Spleen (tissue), 11 donors: ENCODE data around the gene GJC1. TPM values are rescaled to one million over a fixed set of nuclear protein-coding genes. Genes with fewer than 3 reads are reported as not detected.
"Not testable (repeated sequence)": the region's sequence is repeated elsewhere in the genome, so short reads cannot be mapped to it uniquely, and the experiment has no call there.

Experiments used
- DNase-seq: peaks from one replicate; pipeline ENCODE4 v3.0.0-alpha.2; 2020
- H3K27ac ChIP-seq, 8 donors: fragments of 200-600 bp; sonication (generic) in 7 of 8; 1 replicate in 4 of 8; 2 replicates in 4 of 8; pipeline versions ENCODE4 v1.5.0 to v1.8.0; 2016 to 2021; ENCODE audit warnings: inconsistent platforms in 4 of 8, mild to moderate bottlenecking in 4 of 8, moderate library complexity in 1 of 8
- H3K27me3 ChIP-seq, 7 donors: fragments of 200-600 bp; sonication (generic) in 6 of 7; replicated peaks in 1 of 7; 1 replicate in 4 of 7; 2 replicates in 3 of 7; pipeline versions ENCODE4 v1.5.0 to v1.8.0; 2016 to 2021; ENCODE audit warnings: inconsistent platforms in 3 of 7, mild to moderate bottlenecking in 1 of 7
- H3K36me3 ChIP-seq, 6 donors: fragments of 200-600 bp; sonication (generic) in 5 of 6; 1 replicate in 4 of 6; 2 replicates in 2 of 6; pipeline versions ENCODE4 v1.5.0 to v1.8.0; 2016 to 2021; ENCODE audit warnings: inconsistent platforms in 2 of 6
- H3K4me1 ChIP-seq, 6 donors: fragments of 200-600 bp; sonication (generic) in 5 of 6; 1 replicate in 3 of 6; 2 replicates in 3 of 6; pipeline versions ENCODE4 v1.5.0 to v1.8.0; 2016 to 2021; ENCODE audit warnings: inconsistent platforms in 3 of 6
- H3K4me3 ChIP-seq, 8 donors: fragments of 200-600 bp; sonication (generic) in 7 of 8; 1 replicate in 4 of 8; 2 replicates in 4 of 8; pipeline versions ENCODE4 v1.5.0 to v1.8.0; 2016 to 2021; ENCODE audit warnings: inconsistent platforms in 4 of 8, mild to moderate bottlenecking in 4 of 8, moderate library complexity in 2 of 8
- H3K9me3 ChIP-seq, 8 donors: fragments of 200-600 bp; sonication (generic) in 7 of 8; 1 replicate in 4 of 8; 2 replicates in 4 of 8; pipeline versions ENCODE4 v1.5.0 to v1.8.0; 2016 to 2021; ENCODE audit warnings: inconsistent platforms in 4 of 8
- POLR2A ChIP-seq, 3 donors: fragments of 450-650 bp; IDR thresholded peaks; one replicate each; pipeline ENCODE4 v1.5.1; 2017; ENCODE audit warnings: antibody characterized with exemption in 3 of 3, mild to moderate bottlenecking in 1 of 3
- POLR2AphosphoS5 ChIP-seq, 3 donors: sonication (generic); formaldehyde crosslinking; IDR thresholded peaks; one replicate each; pipeline ENCODE4 v1.5.1; 2017; ENCODE audit warnings: antibody characterized with exemption in 3 of 3
- WGBS, 5 donors: extraction: QIAGEN DNeasy Blood & Tissue Kit in 3 of 5; methylation state at CpG; one replicate each; pipeline versions ENCODE4 v1.1.5 to v1.1.7; 2013 to 2018; 5-methylcytosine and 5-hydroxymethylcytosine counted together
- intact Hi-C: fragments of 100-400 bp; cut with DNase I; formaldehyde crosslinking; loops from one replicate; pipeline ENCODE4 v1.15.0; 2023; ENCODE audit warnings: low total_unique reads
- polyA plus RNA-seq, 3 donors: library from polyadenylated mRNA; stranded (reverse); fragments of 200-250 nt; gene quantifications; one replicate each; pipeline ENCODE4 v1.2.1, GENCODE V29; 2013
- total RNA-seq, 7 donors: library from RNA; depleted of rRNA in 3 of 7; stranded (reverse); fragments of >200 nt in 3 of 7; fragmentation: NEBNext Ultra II Directional in 4 of 7; extraction: Animal tissue kit (Norgen Biotek cat#: 25700) in 4 of 7; gene quantifications; one replicate each; pipeline versions ENCODE4 v1.1.0 to v1.2.1, GENCODE V29; 2016 to 2021
- TF ChIP-seq, protein P1 (sequence below), 11 experiments: fragments of 200-600 bp in 7 of 11; fragments of 450-650 bp in 4 of 11; sonication (generic) in 4 of 11; IDR thresholded peaks in 8 of 11; conservative IDR thresholded peaks in 3 of 11; 1 replicate in 7 of 11; 2 replicates in 4 of 11; pipeline versions ENCODE4 v1.4.0 to v1.8.0; 2016 to 2021; ENCODE audit warnings: antibody characterized with exemption in 11 of 11, inconsistent platforms in 4 of 11, mild to moderate bottlenecking in 1 of 11
- donor health status: healthy with polysubstance abuse.
- donor health status: DM: no; HTN: no; CAD: no; lungs with moderate emphysema.
- donor health status: DM: no; HTN: no; CAD: no.
- donor health status: Bipolar disorder and iron deficiency.
- donor health status: healthy.
- donor health status: DM: no; HTN: no; CAD: no.
- donor health status: DM: yes; HTN: yes; CAD: no.

Gene GJC1
- total and polyA plus RNA-seq, 10 donors: 0.41 to 1.8 (median 0.83) TPM

DNA sequence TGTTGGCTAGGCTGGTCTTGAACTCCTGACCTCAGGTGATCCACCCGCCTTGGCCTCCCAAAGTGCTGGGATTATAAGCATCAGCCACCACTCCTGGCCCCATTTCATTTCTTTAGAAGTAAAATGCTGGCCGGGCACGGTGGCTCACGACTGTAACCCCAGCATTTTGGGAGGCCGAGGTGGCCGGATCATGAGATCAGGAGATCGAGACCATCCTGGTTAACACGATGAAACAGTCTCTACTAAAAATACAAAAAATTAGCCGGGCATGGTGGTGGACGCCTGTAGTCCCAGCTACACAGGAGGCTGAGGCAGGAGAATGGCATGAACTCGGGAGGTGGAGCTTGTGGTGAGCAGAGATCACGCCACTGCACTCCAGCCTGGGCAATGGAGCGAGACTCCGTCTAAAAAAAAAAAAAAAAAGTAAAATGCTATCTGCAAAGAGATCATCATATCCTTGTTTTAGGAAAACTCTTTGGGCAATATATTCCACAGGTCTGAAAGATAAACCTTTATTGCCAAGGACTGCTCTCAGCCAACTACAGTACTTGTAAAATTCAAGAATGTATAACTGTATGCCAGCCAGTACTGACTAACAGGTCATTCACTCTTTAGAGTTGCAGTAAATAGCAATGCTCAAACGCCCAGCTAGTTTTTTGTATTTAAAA lies 3.8 kb downstream of the GJC1 start:
- Histone ChIP-seq H3K9me3 (no peaks in the 10 kb centered on the region), H3K4me3 (no peak overlapping the region), H3K27me3 (peaks cover 6 to 99% (median 69%) of the 10 kb centered on the region in 7 donors), H3K36me3 (no peaks in the 10 kb centered on the region), H3K27ac (no peak overlapping the region), H3K4me1 (peaks cover 6 to 26% (median 22%) of the 10 kb centered on the region in 6 donors)
- peak; percentile 13 for DNase-seq
- TF ChIP-seq POLR2A (IDR thresholded peaks at IDR 0.05) (no peak), POLR2AphosphoS5 (IDR thresholded peaks at IDR 0.05) (no peak)
- TF ChIP-seq, protein P1, sequence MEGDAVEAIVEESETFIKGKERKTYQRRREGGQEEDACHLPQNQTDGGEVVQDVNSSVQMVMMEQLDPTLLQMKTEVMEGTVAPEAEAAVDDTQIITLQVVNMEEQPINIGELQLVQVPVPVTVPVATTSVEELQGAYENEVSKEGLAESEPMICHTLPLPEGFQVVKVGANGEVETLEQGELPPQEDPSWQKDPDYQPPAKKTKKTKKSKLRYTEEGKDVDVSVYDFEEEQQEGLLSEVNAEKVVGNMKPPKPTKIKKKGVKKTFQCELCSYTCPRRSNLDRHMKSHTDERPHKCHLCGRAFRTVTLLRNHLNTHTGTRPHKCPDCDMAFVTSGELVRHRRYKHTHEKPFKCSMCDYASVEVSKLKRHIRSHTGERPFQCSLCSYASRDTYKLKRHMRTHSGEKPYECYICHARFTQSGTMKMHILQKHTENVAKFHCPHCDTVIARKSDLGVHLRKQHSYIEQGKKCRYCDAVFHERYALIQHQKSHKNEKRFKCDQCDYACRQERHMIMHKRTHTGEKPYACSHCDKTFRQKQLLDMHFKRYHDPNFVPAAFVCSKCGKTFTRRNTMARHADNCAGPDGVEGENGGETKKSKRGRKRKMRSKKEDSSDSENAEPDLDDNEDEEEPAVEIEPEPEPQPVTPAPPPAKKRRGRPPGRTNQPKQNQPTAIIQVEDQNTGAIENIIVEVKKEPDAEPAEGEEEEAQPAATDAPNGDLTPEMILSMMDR (IDR thresholded peaks at IDR 0.05 in 8 of 11, conservative IDR thresholded peaks at IDR 0.05 in 3 of 11): no peak
- 87 to 91% (median 88%) methylated on average over 15 of the region's 15 CpGs for WGBS, 5 donors
- intact Hi-C loops: no loop called here

DNA sequence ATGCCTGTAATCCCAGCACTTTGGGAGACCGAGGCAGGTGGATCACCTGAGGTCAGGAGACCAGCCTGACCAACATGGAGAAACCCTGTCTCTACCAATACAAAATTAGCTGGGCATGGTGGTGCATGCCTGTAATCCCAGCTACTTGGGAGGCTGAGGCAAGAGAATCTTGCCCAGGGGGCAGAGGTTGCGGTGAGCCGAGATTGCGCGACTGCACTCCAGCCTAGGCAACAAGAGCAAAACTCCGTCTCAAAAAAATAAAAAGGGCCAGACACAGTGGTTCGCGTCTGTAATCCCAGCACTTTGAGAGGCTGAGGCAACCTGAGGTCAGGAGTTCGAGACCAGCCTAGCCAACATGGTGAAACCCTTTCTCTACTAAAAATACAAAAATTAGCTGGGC lies 4.9 kb downstream of the GJC1 start:
- DNase-seq: peak; percentile 9
- WGBS, 5 donors: 93 to 99% (median 95%) methylated on average over 9 of the region's 9 CpGs
- intact Hi-C loops, H3K27ac ChIP-seq, H3K4me3 ChIP-seq, H3K36me3 ChIP-seq, H3K9me3 ChIP-seq: not testable (repeated sequence)
- Histone ChIP-seq H3K4me1 (peaks cover 6 to 18% (median 15%) of the 10 kb centered on the region in 6 donors), H3K27me3 (peaks cover 3 to 97% (median 58%) of the 10 kb centered on the region in 7 donors)

DNA sequence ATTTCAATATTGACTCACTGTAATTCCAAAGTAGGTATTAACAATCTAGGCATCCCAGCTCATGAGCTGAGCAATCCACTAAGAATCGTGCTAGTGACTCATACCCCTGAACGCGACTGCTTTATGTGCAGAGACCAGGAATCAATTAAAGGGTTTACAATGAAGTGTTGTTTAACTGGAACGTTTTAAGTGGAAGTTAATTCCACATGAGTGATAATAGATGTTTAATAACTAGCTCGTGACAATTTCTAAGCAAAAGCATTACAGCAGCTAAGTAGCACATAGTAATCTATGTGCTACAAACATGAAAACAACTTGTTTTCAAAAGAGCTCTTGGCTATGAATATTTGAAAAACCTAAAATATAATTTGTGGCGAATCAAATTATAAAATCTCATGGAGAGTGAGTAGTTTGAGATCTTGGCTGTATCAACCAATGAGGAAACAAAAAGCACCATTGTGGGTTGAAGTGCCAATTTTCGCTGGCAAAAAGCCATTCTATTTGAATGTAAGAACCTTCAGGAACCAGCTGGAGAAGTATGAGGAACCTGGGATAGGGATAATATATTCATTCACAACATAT lies 9.4 kb downstream of the GJC1 start:
- intact Hi-C loops: no loop called here
- Histone ChIP-seq H3K4me3 (no peak overlapping the region), H3K9me3 (no peaks in the 10 kb centered on the region), H3K27ac (no peak overlapping the region), H3K4me1 (no peaks in the 10 kb centered on the region), H3K27me3 (peaks cover 0 to 78% (median 13%) of the 10 kb centered on the region in 7 donors), H3K36me3 (no peaks in the 10 kb centered on the region)
- TF ChIP-seq POLR2AphosphoS5 (IDR thresholded peaks at IDR 0.05): no peak
- TF ChIP-seq, protein P1 (IDR thresholded peaks at IDR 0.05 in 8 of 11, conservative IDR thresholded peaks at IDR 0.05 in 3 of 11): no peak
- TF ChIP-seq POLR2A (IDR thresholded peaks at IDR 0.05): no peak
- 72 to 81% (median 74%) methylated on average over 7 of the region's 7 CpGs for WGBS, 5 donors
- no peak for DNase-seq

DNA sequence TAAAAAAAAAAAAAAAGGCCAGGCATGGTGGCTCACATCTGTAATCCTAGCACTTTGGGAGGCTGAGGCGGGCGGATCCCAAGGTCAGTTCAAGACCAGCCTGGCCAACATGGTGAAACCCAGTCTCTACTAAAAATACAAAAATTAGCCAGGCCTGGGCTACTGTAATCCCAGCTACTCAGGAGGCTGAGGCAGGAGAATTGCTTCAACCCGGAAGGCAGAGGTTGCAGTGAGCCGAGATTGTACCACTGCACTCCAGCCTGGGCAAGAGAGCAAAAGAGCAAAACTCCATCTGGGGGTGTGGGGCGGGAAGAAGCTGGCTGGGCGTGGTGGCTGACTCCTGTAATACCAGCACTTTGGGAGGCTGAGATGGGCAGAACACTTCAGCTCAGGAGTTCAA lies 11.6 kb downstream of the GJC1 start:
- peaks cover 0 to 67% (median 0%) of the 10 kb centered on the region in 7 donors for H3K27me3 ChIP-seq
- H3K4me1 ChIP-seq, H3K4me3 ChIP-seq, H3K27ac ChIP-seq, intact Hi-C loops, H3K36me3 ChIP-seq, H3K9me3 ChIP-seq: not testable (repeated sequence)
- WGBS, 5 donors: 90 to 96% (median 92%) methylated on average over 6 of the region's 6 CpGs
- DNase-seq: peak; percentile 18

DNA sequence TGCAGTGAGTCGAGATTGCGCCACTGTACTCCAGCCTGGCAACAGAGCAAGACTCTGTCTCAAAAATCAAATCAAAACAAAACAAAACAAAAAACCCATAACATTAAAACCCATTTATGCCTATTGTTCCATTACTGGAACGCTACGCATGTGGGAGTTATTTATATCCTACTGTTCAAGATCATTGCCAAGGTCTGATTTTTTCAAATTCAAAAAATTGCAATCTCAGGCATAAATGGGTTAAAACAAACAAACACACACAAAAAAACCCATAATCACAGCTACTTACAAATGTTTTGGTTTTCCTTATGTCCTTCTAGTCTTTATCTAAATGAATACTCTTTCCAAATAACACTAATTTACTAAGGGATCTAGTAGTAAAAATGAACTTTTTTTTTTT lies 17.8 kb downstream of the GJC1 start:
- Histone ChIP-seq H3K4me1 (no peaks in the 10 kb centered on the region), H3K4me3 (no peak overlapping the region), H3K27ac (no peak overlapping the region), H3K36me3 (no peaks in the 10 kb centered on the region), H3K9me3 (no peaks in the 10 kb centered on the region), H3K27me3 (peaks cover 0 to 11% (median 0%) of the 10 kb centered on the region in 7 donors)
- intact Hi-C loops: no loop called here
- TF ChIP-seq, protein P1 (IDR thresholded peaks at IDR 0.05 in 8 of 11, conservative IDR thresholded peaks at IDR 0.05 in 3 of 11): no peak
- TF ChIP-seq POLR2A (IDR thresholded peaks at IDR 0.05) (no peak), POLR2AphosphoS5 (IDR thresholded peaks at IDR 0.05) (no peak)
- 74 to 87% (median 84%) methylated on average over 4 of the region's 4 CpGs for WGBS, 5 donors
- DNase-seq: no peak

DNA sequence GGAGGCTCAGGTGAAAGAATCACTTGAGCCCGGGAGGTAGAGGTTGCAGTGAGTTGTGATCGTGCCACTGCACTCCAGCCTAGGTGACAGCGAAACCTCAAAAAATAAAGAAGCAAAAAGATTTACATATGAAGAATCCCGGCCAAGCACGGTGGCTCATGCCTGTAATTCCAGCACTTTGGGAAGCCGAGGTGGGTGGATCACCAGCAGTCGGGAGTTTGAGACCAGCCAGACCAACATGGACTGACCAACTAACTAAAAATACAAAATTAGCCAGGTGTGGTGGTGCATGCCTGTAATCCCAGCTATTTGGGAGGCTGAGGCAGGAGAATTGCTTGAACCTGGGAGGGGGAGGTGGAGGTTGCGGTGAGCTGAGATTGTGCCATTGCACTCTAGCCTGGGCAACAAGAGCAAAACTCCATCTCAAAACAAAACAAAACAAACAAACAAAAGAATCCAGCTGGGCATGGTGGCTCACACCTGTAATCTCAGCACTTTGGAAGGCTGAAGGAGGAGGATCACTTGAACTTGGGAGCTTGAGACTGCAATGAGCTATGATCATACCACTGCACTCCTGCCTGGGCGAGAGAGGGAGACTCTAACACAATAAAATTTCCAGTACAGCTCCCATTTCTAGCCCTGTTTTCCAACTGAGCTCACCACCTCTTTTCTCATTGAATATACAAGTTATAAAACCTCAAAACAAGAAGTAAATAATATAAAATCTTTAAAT lies 21.3 kb downstream of the GJC1 start:
- H3K27me3 ChIP-seq, H3K36me3 ChIP-seq, H3K9me3 ChIP-seq, H3K4me3 ChIP-seq, H3K4me1 ChIP-seq, DNase-seq, intact Hi-C loops, H3K27ac ChIP-seq: not testable (repeated sequence)
- 95 to 96% (median 96%) methylated on average over 9 of the region's 9 CpGs for WGBS, 5 donors
